B cell (primary cell): ENCODE results near the gene SPHK1. TPM values are rescaled to one million over a fixed set of nuclear protein-coding genes. Genes with fewer than 3 reads are reported as not detected.

Experiments used
- ATAC-seq: fragments of 200-7000 bp; cut with Tn5 transposase; one replicate; pipeline ENCODE4 v1.10.0; 2021; ENCODE audit warnings: low read depth, mild to moderate bottlenecking, moderate number of reproducible peaks, moderate library complexity
- CTCF ChIA-PET: fragments of 350-600 bp; sonication (Branson Sonifier 250); formaldehyde crosslinking; loops from one replicate; lab custom pipeline; 2021; ENCODE audit warnings: antibody characterized with exemption, inconsistent platforms; lab: Charles Lee
- POLR2A ChIA-PET: fragments of 350-600 bp; sonication (Branson Sonifier 250); formaldehyde crosslinking; loops from one replicate; lab custom pipeline; 2021; ENCODE audit warnings: antibody characterized with exemption; lab: Charles Lee
- DNase-seq: peaks from one replicate; pipeline ENCODE4 v3.0.0; 2013
- H2AFZ ChIP-seq: 2 replicates; pipeline ENCODE4 v1.6.1; 2012; ENCODE audit warnings: mild to moderate bottlenecking, low read depth, low read length; ENCODE audit not compliant: insufficient read depth, poor library complexity, severe bottlenecking
- H3K27ac ChIP-seq, 2 donors: 1 replicate in 1 of 2; 2 replicates in 1 of 2; pipeline ENCODE4 v1.5.1; 2012 to 2013; ENCODE audit warnings: low read length in 2 of 2, mild to moderate bottlenecking in 2 of 2, moderate library complexity in 1 of 2
- H3K27me3 ChIP-seq, 4 experiments: fragments of 200-600 bp in 1 of 4; sonication (generic) in 1 of 4; replicated peaks in 1 of 4; 1 replicate in 2 of 4; 2 replicates in 2 of 4; pipeline versions ENCODE4 v1.6.1 to v1.7.0; 2013 to 2016; ENCODE audit warnings: low read length in 3 of 4, mild to moderate bottlenecking in 2 of 4, mixed read lengths in 1 of 4, moderate library complexity in 1 of 4; ENCODE audit not compliant: insufficient read depth in 4 of 4, control insufficient read depth in 3 of 4; ENCODE audit errors: control extremely low read depth in 1 of 4
- H3K36me3 ChIP-seq, 2 experiments: replicated peaks in 1 of 2; 1 replicate in 1 of 2; 2 replicates in 1 of 2; pipeline versions ENCODE4 v1.6.1 to v1.7.1; 2013; ENCODE audit warnings: low read length in 1 of 2; ENCODE audit not compliant: insufficient read depth in 2 of 2, control insufficient read depth in 1 of 2; ENCODE audit errors: control extremely low read depth in 1 of 2, extremely low read depth in 1 of 2
- H3K4me1 ChIP-seq, 2 donors: fragments of 200-600 bp in 1 of 2; sonication (generic) in 1 of 2; 1 replicate in 1 of 2; 2 replicates in 1 of 2; pipeline versions ENCODE4 v1.5.1 to v1.6.1; 2013 to 2017; ENCODE audit warnings: low read length in 2 of 2; ENCODE audit not compliant: control insufficient read depth in 2 of 2, insufficient read depth in 2 of 2
- H3K4me2 ChIP-seq: replicated peaks from 2 replicates; pipeline ENCODE3; 2012; ENCODE audit warnings: mild to moderate bottlenecking, low read depth, low read length; ENCODE audit not compliant: poor library complexity, severe bottlenecking
- H3K4me3 ChIP-seq, 5 experiments: fragments of 200-600 bp in 1 of 5; sonication (generic) in 1 of 5; 1 replicate in 3 of 5; 2 replicates in 2 of 5; pipeline versions ENCODE4 v1.5.1 to v1.7.0; 2011 to 2016; ENCODE audit warnings: low read length in 4 of 5, mild to moderate bottlenecking in 4 of 5, low read depth in 2 of 5, control low read depth in 1 of 5, moderate library complexity in 1 of 5; ENCODE audit not compliant: insufficient read depth in 1 of 5; ENCODE audit errors: control extremely low read depth in 1 of 5, extremely low read depth in 1 of 5
- H3K79me2 ChIP-seq: fragments of 200-600 bp; sonication (generic); one replicate; pipeline ENCODE4 v1.6.0; 2016; ENCODE audit warnings: low read length; ENCODE audit not compliant: control insufficient read depth, insufficient read depth
- H3K9ac ChIP-seq: fragments of 200-600 bp; sonication (generic); 2 replicates; pipeline ENCODE4 v1.6.1; 2017; ENCODE audit warnings: mild to moderate bottlenecking, low read length, moderate library complexity
- H3K9me3 ChIP-seq, 3 donors: one replicate each; pipeline versions ENCODE4 v1.6.1 to v1.7.1; 2013; ENCODE audit warnings: low read length in 2 of 3; ENCODE audit not compliant: control insufficient read depth in 2 of 3, insufficient read depth in 1 of 3; ENCODE audit errors: control extremely low read depth in 1 of 3
- H4K20me1 ChIP-seq: 2 replicates; pipeline ENCODE4 v1.6.0; 2012; ENCODE audit warnings: mild to moderate bottlenecking, low read length; ENCODE audit not compliant: insufficient read depth, control insufficient read depth, poor library complexity, severe bottlenecking
- H3K27ac Mint-ChIP-seq: one replicate; pipeline ENCODE4 v1.8.0; 2021; ENCODE audit warnings: mixed read lengths
- H3K27me3 Mint-ChIP-seq: one replicate; pipeline ENCODE4 v1.8.0; 2021; ENCODE audit warnings: mixed read lengths
- H3K4me1 Mint-ChIP-seq: one replicate; pipeline ENCODE4 v1.8.0; 2021; ENCODE audit warnings: mixed read lengths
- H3K4me3 Mint-ChIP-seq: one replicate; pipeline ENCODE4 v1.8.0; 2021; ENCODE audit warnings: mixed read lengths
- H3K9me3 Mint-ChIP-seq: one replicate; pipeline ENCODE4 v1.8.0; 2022; ENCODE audit warnings: mixed read lengths; ENCODE audit not compliant: insufficient read depth
- CTCF ChIP-seq: fragments of 200-600 bp; IDR thresholded peaks from one replicate; pipeline ENCODE4 v1.8.0; 2022; ENCODE audit warnings: antibody characterized with exemption, mild to moderate bottlenecking
- EZH2 ChIP-seq: IDR thresholded peaks from 2 replicates; pipeline ENCODE4 v1.6.1; 2012; ENCODE audit warnings: borderline replicate concordance, low read depth, mild to moderate bottlenecking, moderate library complexity, low read length; ENCODE audit not compliant: insufficient read depth, poor library complexity, severe bottlenecking
- WGBS: methylation state at CpG from one replicate; pipeline ENCODE4 v1.1.5; 2013; ENCODE audit warnings: missing lambda C conversion rate; ENCODE audit not compliant: insufficient coverage; 5-methylcytosine and 5-hydroxymethylcytosine counted together
- intact Hi-C: fragments of 100-400 bp; cut with micrococcal nuclease; formaldehyde crosslinking; loops from one replicate; pipeline ENCODE4 v1.10.0; 2022
- polyA plus RNA-seq: library from polyadenylated mRNA; depleted of rRNA; stranded (reverse); fragments of >200 nt; gene quantifications from 2 replicates; pipeline ENCODE4 v1.2.3, GENCODE V29; 2012
- total RNA-seq, 2 donors: library from RNA; stranded (reverse); fragments of 120-200 nt in 1 of 2; gene quantifications; 1 replicate in 1 of 2; 2 replicates in 1 of 2; pipeline versions ENCODE4 v1.2.3 to v1.2.4, GENCODE V29; 2013 to 2022

The SPHK1 gene
- total and polyA plus RNA-seq, 2 donors (not counting 1 experiment from before 2014, with no cell fraction given) = 1.1 to 2.4 TPM

- Histone ChIP-seq H3K4me3 (no peak overlapping the region), H3K9ac (no peak overlapping the region), H3K4me1 (peaks cover 34 to 41% of the 10 kb centered on the region in 2 donors), H3K9me3 (no peaks in the 10 kb centered on the region), H3K4me2 (no peak overlapping the region), H3K79me2 (peaks cover 88% of the 10 kb centered on the region), H2AFZ (no peak overlapping the region), H3K36me3 (peaks cover 0 to 23% of the 10 kb centered on the region in 2 experiments), H3K27ac (no peak overlapping the region), H3K27me3 (no peaks in the 10 kb centered on the region), H4K20me1 (peaks cover 45% of the 10 kb centered on the region)
- Mint-ChIP-seq H3K27me3 (no peaks in the 10 kb centered on the region), H3K9me3 (no peaks in the 10 kb centered on the region), H3K4me1 (peaks cover 34% of the 10 kb centered on the region), H3K4me3 (no peak overlapping the region), H3K27ac (no peak overlapping the region)
- intact Hi-C loops = no loop called here
- ATAC-seq (no peak), DNase-seq (no peak)
- 98% methylated on average over 5 of the region's 5 CpGs for WGBS
- TF ChIP-seq EZH2 = no peak
- no peak for TF ChIP-seq CTCF
- ChIA-PET CTCF (interaction anchor here (0.6 to 17.6 kb wide), 12 partner anchors 13 to 319 kb away, joined by 3 to 265 read pairs (median 4); partner anchors contain the start of genes SPHK1 and UBE2O), POLR2A (interaction anchor here (0.6 to 1.5 kb wide), 3 partner anchors 13 to 443 kb away, joined by 3 to 6 read pairs (median 4); no protein-coding TSS in a partner anchor)
Observed at GRCh38 chr17:76411247-76411646, 26.8 kb downstream of the SPHK1 start.
